ENCODE results near the gene ELFN1. TPM values are rescaled to one million over a fixed set of nuclear protein-coding genes. Genes with fewer than 3 reads are reported as not detected.

ELFN1 gene
- total RNA-seq, 6 donors from 2014 or later = 0.11 to 3.0 (median 0.30) TPM; not detected in 1

DNA sequence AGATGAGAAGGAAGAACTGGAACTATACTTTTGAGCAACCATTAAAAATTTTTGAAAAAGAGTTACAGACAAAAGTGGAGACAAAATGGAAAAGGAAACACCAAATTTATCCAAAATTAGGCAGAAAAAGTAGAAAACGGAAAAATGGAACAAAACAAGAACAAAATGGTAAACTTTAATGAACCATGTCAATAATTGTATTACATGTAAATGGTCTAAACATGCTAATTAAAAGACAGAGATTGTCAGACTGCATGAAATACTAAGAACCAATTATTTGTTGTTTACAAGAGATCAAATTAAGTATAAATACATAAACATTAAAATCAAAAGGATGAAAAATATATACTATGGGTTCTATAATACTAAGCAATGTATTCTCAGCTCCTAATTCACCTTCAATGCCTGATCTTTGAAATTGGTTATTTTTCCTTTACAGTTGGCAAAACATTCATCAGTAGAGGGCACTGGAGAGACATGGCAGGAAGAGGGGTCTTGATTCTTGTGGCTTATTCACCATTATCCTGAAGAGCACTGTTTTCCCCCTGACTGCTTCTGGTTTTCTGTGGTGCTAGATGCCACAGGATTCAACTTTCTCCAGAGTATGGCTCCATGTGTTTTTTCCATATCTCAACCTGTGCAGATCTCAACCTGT lies 124.9 kb downstream of the ELFN1 start:
- H3K9me3 ChIP-seq = peaks cover 16 to 27% (median 17%) of the 10 kb centered on the region in 4 donors
- no peak for DNase-seq
- H3K27ac ChIP-seq = no peak overlapping the region
- WGBS, 2 donors = 11 to 15% methylated on average over 1 of the region's 1 CpG
- H3K4me1 ChIP-seq = no peaks in the 10 kb centered on the region
- TF ChIP-seq, protein P1, sequence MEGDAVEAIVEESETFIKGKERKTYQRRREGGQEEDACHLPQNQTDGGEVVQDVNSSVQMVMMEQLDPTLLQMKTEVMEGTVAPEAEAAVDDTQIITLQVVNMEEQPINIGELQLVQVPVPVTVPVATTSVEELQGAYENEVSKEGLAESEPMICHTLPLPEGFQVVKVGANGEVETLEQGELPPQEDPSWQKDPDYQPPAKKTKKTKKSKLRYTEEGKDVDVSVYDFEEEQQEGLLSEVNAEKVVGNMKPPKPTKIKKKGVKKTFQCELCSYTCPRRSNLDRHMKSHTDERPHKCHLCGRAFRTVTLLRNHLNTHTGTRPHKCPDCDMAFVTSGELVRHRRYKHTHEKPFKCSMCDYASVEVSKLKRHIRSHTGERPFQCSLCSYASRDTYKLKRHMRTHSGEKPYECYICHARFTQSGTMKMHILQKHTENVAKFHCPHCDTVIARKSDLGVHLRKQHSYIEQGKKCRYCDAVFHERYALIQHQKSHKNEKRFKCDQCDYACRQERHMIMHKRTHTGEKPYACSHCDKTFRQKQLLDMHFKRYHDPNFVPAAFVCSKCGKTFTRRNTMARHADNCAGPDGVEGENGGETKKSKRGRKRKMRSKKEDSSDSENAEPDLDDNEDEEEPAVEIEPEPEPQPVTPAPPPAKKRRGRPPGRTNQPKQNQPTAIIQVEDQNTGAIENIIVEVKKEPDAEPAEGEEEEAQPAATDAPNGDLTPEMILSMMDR (IDR thresholded peaks at IDR 0.05) = no peak
- TF ChIP-seq EP300 (IDR thresholded peaks at IDR 0.05) = no peak
- TF ChIP-seq POLR2A (IDR thresholded peaks at IDR 0.05) = no peak
- TF ChIP-seq POLR2AphosphoS5 (IDR thresholded peaks at IDR 0.05) = no peak
- no peaks in the 10 kb centered on the region for H3K27me3 ChIP-seq
- no peak overlapping the region for H3K4me3 ChIP-seq
- no peaks in the 10 kb centered on the region for H3K36me3 ChIP-seq
- no peak for ATAC-seq (ENCODE audit: low FRiP score in 2 of 2)

Other genes with a start within 250 kb of the ELFN1 start
- gene MICALL2, start 210.8 kb upstream of the ELFN1 start, total RNA-seq = 10 to 100 TPM; 17.8 to 67.1 (median 42.4) TPM
- gene INTS1, start 165.9 kb upstream of the ELFN1 start, total RNA-seq = 100 to 1,000 TPM in 2 of 6 donors, 10 to 100 TPM in 4; 38.6 to 215 (median 72.3) TPM
- 100 to 1,000 TPM in 1 of 6 donors, 10 to 100 TPM in 5; 48.0 to 117 (median 77.9) TPM for gene MAFK, start 139.6 kb upstream of the ELFN1 start, total RNA-seq
- gene TMEM184A, start 114.1 kb upstream of the ELFN1 start, total RNA-seq = 10 to 100 TPM in 3 of 6 donors, 1 to 10 TPM in 3; 5.0 to 11.7 (median 10.4) TPM
- gene PSMG3, start 100.2 kb upstream of the ELFN1 start, total RNA-seq = 10 to 100 TPM; 19.0 to 53.1 (median 21.6) TPM